Muscle of back (tissue), 11 donors: ENCODE results near the gene EXOC3L4. TPM values are rescaled to one million over a fixed set of nuclear protein-coding genes. Genes with fewer than 3 reads are reported as not detected.
"Not testable (repeated sequence)": the region's sequence is repeated elsewhere in the genome, so short reads cannot be mapped to it uniquely, and the experiment has no call there.

Experiments used
- DNase-seq, 3 donors: peaks; one replicate each; pipeline versions ENCODE4 v3.0.0 to v3.0.0-alpha.2; 2013
- polyA plus RNA-seq, 10 donors: library from polyadenylated mRNA; unstranded; fragments of 120-200 nt; gene quantifications; one replicate each; pipeline ENCODE4 v1.2.1, GENCODE V29; 2013; ENCODE audit not compliant: insufficient read length in 10 of 10

Gene EXOC3L4
- polyA plus RNA-seq, 10 donors, result 0.12 to 1.5 (median 0.51) TPM

GRCh38 chr14:103146141-103146709, 51.7 kb downstream of the EXOC3L4 start:
- no peak for DNase-seq

- no peak for DNase-seq
Measured at GRCh38 chr14:103149351-103150237, 55.1 kb downstream of the EXOC3L4 start.

GRCh38 chr14:103151270-103151945, 56.9 kb downstream of the EXOC3L4 start:
- no peak for DNase-seq

GRCh38 chr14:103155010-103155409, 60.5 kb downstream of the EXOC3L4 start:
- peak in 1 of 3 donors; percentile 15 for DNase-seq

GRCh38 chr14:103155416-103155815, 60.9 kb downstream of the EXOC3L4 start:
- not testable (repeated sequence) for DNase-seq

- DNase-seq, result peak in 1 of 3 donors; percentile 37
Measured at GRCh38 chr14:103155826-103156394, 61.4 kb downstream of the EXOC3L4 start.

- peak in 1 of 3 donors; percentile 22 for DNase-seq
Measured at GRCh38 chr14:103156651-103157378, 62.3 kb downstream of the EXOC3L4 start.

GRCh38 chr14:103157969-103158368, 63.4 kb downstream of the EXOC3L4 start:
- no peak for DNase-seq

- no peak for DNase-seq
Measured at GRCh38 chr14:103158688-103159087, 64.2 kb downstream of the EXOC3L4 start.

Other genes with a start within 250 kb of the EXOC3L4 start
- 1 to 10 TPM in 1 of 10 donors, under 1 TPM in 9; 0.26 to 1.4 (median 0.39) TPM for gene AMN, start 172.1 kb upstream of the EXOC3L4 start, polyA plus RNA-seq
- gene CDC42BPB, start 37.2 kb upstream of the EXOC3L4 start, polyA plus RNA-seq, result 10 to 100 TPM; 46.8 to 58.7 (median 54.6) TPM
- under 1 TPM in 1 of 10 donors, not detected in 9; 0.17 TPM for gene LBHD2, start 10.5 kb upstream of the EXOC3L4 start, polyA plus RNA-seq
- 10 to 100 TPM; 38.5 to 82.1 (median 53.0) TPM for gene TNFAIP2, start 28.7 kb downstream of the EXOC3L4 start, polyA plus RNA-seq
- 100 to 1,000 TPM; 151 to 202 (median 184) TPM for gene EIF5, start 239.5 kb downstream of the EXOC3L4 start, polyA plus RNA-seq